Endodermal cell (in vitro differentiated cells): Measurements from ENCODE around the gene ABHD16A. TPM values are rescaled to one million over a fixed set of nuclear protein-coding genes. Genes with fewer than 3 reads are reported as not detected.

ENCODE experiments used
- DNase-seq: peaks from one replicate; pipeline ENCODE4 v3.0.0-alpha.2; 2017
- H3K27ac ChIP-seq: 2 replicates; pipeline ENCODE4 v1.5.1; 2013; ENCODE audit warnings: mild to moderate bottlenecking, low read depth, low read length, moderate library complexity
- H3K27me3 ChIP-seq: 2 replicates; pipeline ENCODE4 v1.6.1; 2013; ENCODE audit warnings: mild to moderate bottlenecking, low read length, moderate library complexity; ENCODE audit not compliant: insufficient read depth, control insufficient read depth, poor library complexity, severe bottlenecking
- H3K36me3 ChIP-seq: 2 replicates; pipeline ENCODE4 v1.7.0; 2013; ENCODE audit warnings: mild to moderate bottlenecking, low read length, moderate library complexity; ENCODE audit not compliant: control insufficient read depth, insufficient read depth
- H3K4me1 ChIP-seq: one replicate; pipeline ENCODE4 v1.7.0; 2013; ENCODE audit warnings: low read length; ENCODE audit not compliant: control insufficient read depth, insufficient read depth
- H3K4me3 ChIP-seq: 2 replicates; pipeline ENCODE4 v1.5.1; 2013; ENCODE audit warnings: mild to moderate bottlenecking, low read length, moderate library complexity
- H3K9ac ChIP-seq: 2 replicates; pipeline ENCODE4 v1.6.1; 2013; ENCODE audit warnings: mild to moderate bottlenecking, low read length, moderate library complexity; ENCODE audit not compliant: poor library complexity, severe bottlenecking; ENCODE audit errors: extremely low read depth
- H3K9me3 ChIP-seq: 2 replicates; pipeline ENCODE4 v1.6.1; 2013; ENCODE audit warnings: mild to moderate bottlenecking, low read length, moderate library complexity; ENCODE audit not compliant: control insufficient read depth
- H3K27ac Mint-ChIP-seq: 2 replicates; pipeline ENCODE4 v1.8.0; 2020; ENCODE audit warnings: mixed read lengths
- H3K27me3 Mint-ChIP-seq: 2 replicates; pipeline ENCODE4 v1.8.0; 2021; ENCODE audit warnings: mild to moderate bottlenecking, mixed read lengths; ENCODE audit not compliant: insufficient read depth
- H3K36me3 Mint-ChIP-seq: 2 replicates; pipeline ENCODE4 v1.8.0; 2020; ENCODE audit warnings: low read depth, mixed read lengths
- H3K4me1 Mint-ChIP-seq: 2 replicates; pipeline ENCODE4 v1.8.0; 2020; ENCODE audit warnings: mixed read lengths
- H3K4me3 Mint-ChIP-seq: 2 replicates; pipeline ENCODE4 v1.8.0; 2020; ENCODE audit warnings: mild to moderate bottlenecking, moderate library complexity, mixed read lengths
- H3K9me3 Mint-ChIP-seq: 2 replicates; pipeline ENCODE4 v1.8.0; 2020; ENCODE audit warnings: mild to moderate bottlenecking, mixed read lengths
- CTCF ChIP-seq: fragments of 200-600 bp; sonication (generic); conservative IDR thresholded peaks from 2 replicates; pipeline ENCODE4 v1.5.0; 2021; ENCODE audit warnings: antibody characterized with exemption, mild to moderate bottlenecking
- WGBS, 2 experiments: methylation state at CpG; one replicate each; pipeline versions ENCODE4 v1.1.5 to v1.1.7; 2013; ENCODE audit warnings: missing lambda C conversion rate in 2 of 2, mixed read lengths in 1 of 2; ENCODE audit not compliant: insufficient coverage in 1 of 2, insufficient read length in 1 of 2; 5-methylcytosine and 5-hydroxymethylcytosine counted together
- long read RNA-seq, 4 experiments: library from polyadenylated mRNA in 2 of 4; library from RNA in 1 of 4; library from capped mRNA in 1 of 4; stranded (forward) in 3 of 4; unstranded in 1 of 4; transcript quantifications; one replicate each; pipeline ENCODE4 v2.0.0, GENCODE V29; 2020 to 2021; ENCODE audit warnings: inconsistent platforms in 1 of 4
- polyA plus RNA-seq, 2 experiments: library from polyadenylated mRNA; stranded (reverse); fragments of 50-300 nt; gene quantifications; one replicate each; pipeline ENCODE4 v1.2.3, GENCODE V29; 2013
- total RNA-seq, 2 donors: library from RNA; stranded (reverse); fragmentation: NEBNext Ultra II Directional in 1 of 2; extraction: Animal tissue kit (Norgen Biotek cat#: 25700) in 1 of 2; gene quantifications; 2 replicates in 1 of 2; 3 replicates in 1 of 2; pipeline ENCODE4 v1.2.1, GENCODE V29; 2021

The ABHD16A gene
- 10 to 100 TPM; 38.3 to 59.5 TPM for total RNA-seq
- polyA plus RNA-seq (2013, experiment 1 of 2), result 58.1 TPM
- polyA plus RNA-seq (2013, experiment 2 of 2), result 47.7 TPM
- long read RNA-seq, experiment 1, partial matches to known transcripts, result 1 of 5 reads
- long read RNA-seq, experiment 1, other reads (novel, unspliced or antisense), result 2 of 5 reads
- long read RNA-seq, experiment 2, transcript ABHD16A-201 (20 exons, 2,103 nt), result major isoform, 70 of 80 reads
- long read RNA-seq, experiment 2, partial matches to known transcripts, result 2 of 80 reads
- long read RNA-seq, experiment 2, other reads (novel, unspliced or antisense), result 7 of 80 reads
- long read RNA-seq, experiment 3, transcript ABHD16A-201 (20 exons, 2,103 nt), result major isoform, 318 of 373 reads
- long read RNA-seq, experiment 3, transcript ABHD16A-214 (19 exons, 1,892 nt), result minor isoform, 7 of 373 reads
- long read RNA-seq, experiment 3, partial matches to known transcripts, result 4 of 373 reads
- long read RNA-seq, experiment 3, other reads (novel, unspliced or antisense), result 44 of 373 reads
- long read RNA-seq, experiment 4, transcript ABHD16A-201 (20 exons, 2,103 nt), result major isoform, 49 of 56 reads
- long read RNA-seq, experiment 4, partial matches to known transcripts, result 0 of 56 reads
- long read RNA-seq, experiment 4, other reads (novel, unspliced or antisense), result 6 of 56 reads

- H3K4me3 ChIP-seq, result peak within 1 kb of the TSS; percentile 97
- peaks cover 2% of the 10 kb centered on the region for H3K27me3 Mint-ChIP-seq
- H3K27ac ChIP-seq, result peak within 1 kb of the TSS; percentile 89
- H3K9ac ChIP-seq, result peak within 1 kb of the TSS; percentile 90
- H3K36me3 Mint-ChIP-seq, result peaks cover 19% of the 10 kb centered on the region
- peak; percentile 27 for TF ChIP-seq CTCF
- H3K9me3 ChIP-seq, result no peaks in the 10 kb centered on the region
- peaks cover 17% of the 10 kb centered on the region for H3K4me1 Mint-ChIP-seq
- no peaks in the 10 kb centered on the region for H3K9me3 Mint-ChIP-seq
- no peaks in the 10 kb centered on the region for H3K27me3 ChIP-seq
- peak within 1 kb of the TSS; percentile 87 for H3K4me3 Mint-ChIP-seq
- peak within 1 kb of the TSS; percentile 93 for H3K27ac Mint-ChIP-seq
- DNase-seq, result peak; percentile 99
- H3K36me3 ChIP-seq, result peaks cover 22% of the 10 kb centered on the region
- peaks cover 7% of the 10 kb centered on the region for H3K4me1 ChIP-seq
- 3 to 4% methylated on average over 50 to 54 of the region's 54 CpGs for WGBS, 2 experiments
Measured at GRCh38 chr6:31702819-31703716, at the start of gene ABHD16A. Gene ABHD16A, minus strand, starts transcription at chr6:31703324. Its CDS starts 43 bp downstream, at chr6:31703281.

GRCh38 chr6:31752739-31753319 lies 49.7 kb upstream of the ABHD16A start:
- no peak for TF ChIP-seq CTCF
- no peak overlapping the region for H3K27ac ChIP-seq
- H3K9me3 ChIP-seq, result no peaks in the 10 kb centered on the region
- Mint-ChIP-seq H3K36me3 (peaks cover 7% of the 10 kb centered on the region), H3K9me3 (no peaks in the 10 kb centered on the region), H3K4me3 (no peak overlapping the region), H3K27me3 (no peaks in the 10 kb centered on the region), H3K27ac (no peak overlapping the region), H3K4me1 (peaks cover 4% of the 10 kb centered on the region)
- no peaks in the 10 kb centered on the region for H3K36me3 ChIP-seq
- DNase-seq, result no peak
- no peaks in the 10 kb centered on the region for H3K27me3 ChIP-seq
- 88 to 94% methylated on average over 7 to 8 of the region's 8 CpGs for WGBS, 2 experiments
- no peaks in the 10 kb centered on the region for H3K4me1 ChIP-seq
- no peak overlapping the region for H3K4me3 ChIP-seq
- no peak overlapping the region for H3K9ac ChIP-seq
